H1 (cell line): ENCODE results near the gene ZC3H12C. TPM values are rescaled to one million over a fixed set of nuclear protein-coding genes. Genes with fewer than 3 reads are reported as not detected.

Experiments used
- EP300 ChIP-seq, 2 experiments: IDR thresholded peaks; 1 replicate in 1 of 2; 2 replicates in 1 of 2; pipeline ENCODE4 v1.6.1; 2011 to 2012; ENCODE audit warnings: low read depth in 2 of 2, low read length in 2 of 2, mild to moderate bottlenecking in 2 of 2, borderline replicate concordance in 1 of 2, inconsistent platforms in 1 of 2, moderate library complexity in 1 of 2
- polyA plus RNA-seq, 7 experiments: library from polyadenylated mRNA; depleted of rRNA in 3 of 7; stranded (reverse) in 5 of 7; unstranded in 2 of 7; fragments of >200 nt in 5 of 7; fragments of 200-250 nt in 2 of 7; gene quantifications; 1 replicate in 5 of 7; 2 replicates in 1 of 7; 4 replicates in 1 of 7; pipeline versions ENCODE4 v1.2.1 to v1.2.3, GENCODE V29; 2011 to 2013; ENCODE audit warnings: missing spikeins in 2 of 7, mixed read lengths in 2 of 7
- total RNA-seq: library from RNA; stranded (reverse); fragmentation: NEBNext Ultra II Directional; extraction: Animal tissue kit (Norgen Biotek cat#: 25700); gene quantifications from 2 replicates; pipeline ENCODE4 v1.2.1, GENCODE V29; 2021

Gene ZC3H12C
- total and polyA plus RNA-seq, 2 of the 8 experiments (the other 6 are each of a cell fraction or from before 2014, with no cell fraction given) = 2.0 to 2.7 TPM

GRCh38 chr11:110153474-110153873, 60.3 kb downstream of the ZC3H12C start (continued):
- no peak for TF ChIP-seq EP300 (IDR thresholded peaks at IDR 0.05; ENCODE audit: borderline replicate concordance in 1 of 2, low read depth in 2 of 2, low read length in 2 of 2)
